DMS79 (cell line): ENCODE data around the gene TBC1D9.

Experiments used
- DNase-seq: peaks from one replicate; lab custom pipeline; 2025; lab: John Stamatoyannopoulos, UW

The TBC1D9 gene

GRCh38 chr4:140691369-140691768, 64.8 kb downstream of the TBC1D9 start:
- no peak for DNase-seq

- no peak for DNase-seq
These were observed 66.1 kb downstream of the TBC1D9 start for GRCh38 chr4:140690093-140690492.

- no peak for DNase-seq
These were observed 66.6 kb downstream of the TBC1D9 start for GRCh38 chr4:140689623-140690022.

- DNase-seq, result no peak
These were observed 67.2 kb downstream of the TBC1D9 start for GRCh38 chr4:140688711-140689598.

DNA sequence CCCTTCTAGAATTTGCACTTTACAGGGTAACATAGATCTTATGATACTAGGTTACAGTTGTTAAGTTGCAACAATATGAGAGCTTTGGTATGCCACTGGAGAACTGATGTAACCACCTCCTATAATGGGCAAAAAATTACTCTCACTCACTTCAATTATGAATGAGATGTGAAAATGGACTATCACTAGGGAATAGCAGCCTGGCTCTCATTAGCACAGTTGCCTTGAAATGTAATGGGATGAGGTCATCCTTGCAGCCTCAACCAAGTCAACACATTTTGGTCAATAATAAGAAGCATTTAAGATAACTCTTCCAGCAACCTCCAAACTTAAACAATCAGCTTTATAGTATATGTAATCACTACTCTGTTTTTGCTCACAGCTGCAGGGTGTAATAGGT, 69.4 kb downstream of the TBC1D9 start:
- no peak for DNase-seq

DNA sequence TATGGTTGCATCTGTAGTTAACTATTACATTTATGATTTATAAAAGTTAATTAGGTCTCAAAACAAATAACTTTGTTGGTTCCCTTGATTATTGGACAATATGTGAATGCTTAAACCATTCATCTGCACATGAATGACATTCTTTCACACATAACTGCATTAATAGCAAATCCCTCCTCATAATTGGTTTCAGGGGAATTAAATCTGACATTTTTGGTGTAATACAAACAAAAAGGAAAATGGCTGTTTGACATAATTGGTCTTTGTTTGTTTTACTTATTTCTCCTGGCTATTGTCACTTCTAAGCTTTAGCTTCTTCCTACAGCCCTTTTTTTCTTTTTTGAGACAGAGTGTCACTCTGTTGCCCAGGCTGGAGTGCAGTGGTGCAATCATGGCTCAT, 71.9 kb downstream of the TBC1D9 start:
- no peak for DNase-seq

GRCh38 chr4:140681201-140681600, 75.0 kb downstream of the TBC1D9 start:
- no peak for DNase-seq

DNA sequence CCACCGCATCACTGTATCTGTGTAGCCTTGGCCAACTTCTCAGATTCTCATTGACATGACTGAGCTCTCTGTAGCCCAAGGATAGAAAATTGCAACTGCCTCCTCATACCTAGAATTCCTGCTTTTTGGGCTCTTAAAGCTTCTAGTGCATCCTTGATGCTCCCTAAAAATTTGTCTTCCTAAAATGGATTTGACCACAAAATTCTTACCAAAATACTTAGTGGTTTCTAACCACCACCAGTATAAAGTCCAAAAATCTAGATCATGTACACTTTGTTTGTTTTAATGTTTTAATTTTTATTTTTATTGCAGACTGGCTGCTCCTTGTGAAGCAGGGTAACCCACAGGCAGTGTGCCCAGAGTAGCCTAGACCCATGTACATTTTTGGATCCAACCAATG, 75.5 kb downstream of the TBC1D9 start:
- no peak for DNase-seq

- no peak for DNase-seq
These were observed 76.6 kb downstream of the TBC1D9 start for GRCh38 chr4:140679576-140679975.

DNA sequence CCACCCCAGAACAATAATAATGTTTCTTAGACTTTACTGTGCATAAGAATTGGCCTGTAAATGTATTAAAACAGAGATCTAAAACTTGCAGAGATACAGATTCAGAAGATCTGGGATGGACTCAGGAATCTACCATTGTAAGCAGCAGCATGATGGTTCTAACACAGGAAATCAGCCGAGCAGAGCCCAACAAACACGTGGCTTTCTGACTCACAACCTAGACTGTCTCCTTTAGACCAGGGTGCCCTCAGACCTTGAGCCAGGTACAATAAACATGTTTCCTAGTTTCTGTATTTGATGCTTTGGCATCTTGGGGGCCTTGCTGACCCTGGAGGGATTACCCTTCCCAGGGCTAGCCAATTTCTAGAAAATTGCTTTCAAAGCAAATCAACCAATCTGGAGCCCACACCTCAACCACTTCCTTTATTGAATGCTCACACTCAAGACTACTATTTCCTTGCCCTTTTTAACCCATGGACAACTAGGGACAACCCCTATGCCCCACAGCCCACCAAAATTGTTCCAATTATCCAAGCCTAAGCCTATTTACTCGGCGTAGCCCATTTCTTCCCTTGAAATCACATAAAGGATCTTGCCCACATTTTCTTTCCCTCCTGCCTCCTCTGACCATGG, 80.5 kb downstream of the TBC1D9 start:
- DNase-seq, result no peak

DNA sequence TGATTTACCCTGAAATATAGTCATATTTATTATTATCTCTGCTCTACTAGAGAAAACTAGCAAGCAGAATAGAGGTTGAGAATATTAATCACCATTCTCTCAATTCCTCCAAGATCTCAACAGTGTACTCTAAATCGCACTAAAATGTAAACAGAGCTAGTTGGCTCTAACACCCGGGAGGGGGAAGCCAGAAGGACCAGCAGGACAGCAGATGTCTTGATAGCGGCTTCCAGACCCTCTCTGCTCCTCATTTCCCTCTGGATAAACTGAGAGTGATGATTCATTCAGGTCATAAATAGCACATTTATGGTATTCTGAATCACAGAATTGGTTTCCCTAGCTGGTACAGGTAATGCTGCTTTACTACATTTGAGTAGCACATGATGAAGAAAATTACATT, 82.5 kb downstream of the TBC1D9 start:
- no peak for DNase-seq

DNA sequence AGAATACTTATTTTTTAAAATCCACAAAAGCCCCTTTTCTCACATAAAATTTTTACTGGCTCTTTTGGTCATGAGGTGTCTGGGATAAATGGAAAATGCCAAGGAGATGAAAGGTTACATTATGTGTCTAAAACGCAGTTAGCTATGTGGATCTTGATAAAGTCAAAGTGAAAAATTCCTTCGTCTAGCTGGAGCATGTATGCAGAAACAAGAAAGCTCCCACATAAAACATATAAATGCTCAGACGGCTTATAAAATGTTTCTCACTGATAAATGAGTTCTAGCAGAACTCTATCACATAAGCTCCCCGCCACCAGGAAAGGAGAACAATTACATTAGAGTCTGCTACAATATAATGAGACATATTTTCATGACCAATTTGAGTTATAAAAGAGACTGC, 83.8 kb downstream of the TBC1D9 start:
- no peak for DNase-seq

- DNase-seq, result no peak
These were observed 88.1 kb downstream of the TBC1D9 start for GRCh38 chr4:140668111-140668510.

- no peak for DNase-seq
These were observed 89.1 kb downstream of the TBC1D9 start for GRCh38 chr4:140666889-140667614.

DNA sequence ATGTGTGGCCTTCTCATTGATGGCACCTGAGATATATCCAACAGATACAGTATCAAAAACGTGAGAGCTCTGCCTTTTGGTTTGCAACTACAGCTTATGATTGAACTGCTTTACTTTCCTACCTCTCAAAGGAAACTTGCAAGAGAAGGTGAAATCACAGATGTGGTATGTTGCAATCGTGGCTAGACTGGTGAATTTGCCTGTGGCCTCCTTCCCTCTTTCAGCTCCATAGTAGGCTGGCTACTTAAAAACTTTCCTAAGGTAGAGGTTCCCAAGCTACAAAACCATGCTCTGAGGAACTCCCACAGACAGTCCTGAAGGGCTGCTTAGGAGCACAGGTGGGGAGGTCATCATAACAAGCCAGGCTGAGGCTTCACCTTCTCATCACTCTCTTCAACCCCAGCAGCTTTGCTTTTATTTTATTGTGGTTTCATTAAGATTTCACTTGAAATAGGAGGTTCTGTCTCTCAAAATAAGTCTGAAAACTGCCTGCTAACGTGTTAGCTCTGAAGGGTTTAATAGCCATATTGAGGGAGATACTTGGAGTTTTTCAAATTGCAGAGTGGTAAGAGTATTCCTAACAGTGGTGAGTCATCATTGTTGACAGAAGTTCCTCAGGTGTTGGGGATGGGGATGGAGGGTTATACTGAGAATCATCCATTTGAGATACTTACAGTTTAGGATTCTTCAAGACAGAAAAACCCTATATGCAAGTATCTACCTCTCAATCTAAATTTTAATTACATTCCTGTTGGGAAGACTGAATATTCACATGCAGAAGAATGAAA, 93.9 kb downstream of the TBC1D9 start:
- no peak for DNase-seq

DNA sequence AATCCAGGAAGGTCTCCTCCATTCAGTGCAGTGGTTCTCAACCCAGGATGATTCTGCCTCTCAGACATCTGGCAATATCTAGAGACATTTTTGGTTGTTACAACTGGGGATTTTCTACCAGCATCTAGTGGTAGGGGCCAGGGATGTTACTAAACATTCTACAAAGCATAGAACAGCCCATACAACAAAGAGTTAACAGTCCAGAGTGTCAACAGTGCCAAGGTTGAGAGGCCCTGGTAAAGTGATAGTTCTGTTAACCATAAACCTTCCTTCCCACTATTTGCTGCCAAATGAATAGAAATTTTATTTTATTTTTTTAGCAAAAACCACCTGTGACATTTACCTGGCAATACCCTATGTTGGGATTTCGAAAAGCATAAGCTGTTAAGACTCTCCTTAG, 94.6 kb downstream of the TBC1D9 start:
- DNase-seq, result no peak

DNA sequence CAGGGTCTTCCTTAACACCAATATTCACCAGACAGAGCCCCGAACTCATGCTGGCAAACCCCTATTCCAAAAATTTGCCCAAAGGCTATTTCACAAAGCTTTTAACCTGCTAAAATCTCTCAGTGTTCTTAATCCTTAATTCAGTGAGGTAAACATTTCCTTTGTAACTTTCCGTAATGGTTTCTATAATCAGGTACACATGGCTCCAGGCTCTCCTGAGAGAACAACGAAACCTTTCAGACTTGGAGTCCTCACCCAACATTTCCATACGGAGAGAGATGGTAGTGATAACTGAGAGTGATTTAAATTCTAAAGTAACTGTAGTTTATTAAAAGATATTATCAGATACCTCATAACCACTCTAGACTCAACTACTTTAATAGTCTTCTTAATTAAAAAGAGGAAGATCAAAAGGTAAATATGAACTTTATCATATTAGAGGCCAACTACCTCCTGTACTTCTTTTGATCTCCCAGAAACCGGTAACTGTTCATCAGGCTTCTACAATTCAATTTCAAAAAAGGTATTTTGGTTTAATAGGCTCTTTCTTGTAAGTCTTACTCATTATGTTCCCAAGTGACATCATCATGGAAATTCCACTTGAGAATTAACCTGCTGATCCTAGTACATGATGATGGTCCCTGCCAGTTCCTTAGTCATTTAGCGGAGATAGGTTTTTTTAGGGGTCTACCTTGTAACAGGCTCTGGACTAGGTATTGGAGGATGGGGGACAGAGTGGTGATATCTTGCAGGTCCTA, 96.1 kb downstream of the TBC1D9 start:
- no peak for DNase-seq

DNA sequence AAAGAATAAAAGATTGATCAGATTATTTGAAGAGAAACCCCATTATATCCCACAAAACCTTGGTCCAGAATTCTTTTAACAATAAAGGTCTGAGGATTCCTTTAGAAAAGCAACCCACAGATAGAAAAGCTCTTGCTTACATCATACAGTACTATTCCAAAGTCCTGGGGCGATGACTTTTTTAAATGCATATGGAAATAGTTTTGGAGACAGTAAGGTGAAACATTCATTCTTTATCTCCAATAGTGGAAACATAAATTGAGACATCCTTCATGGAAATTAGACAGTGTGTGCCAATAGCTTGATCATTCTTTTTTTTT, 101.7 kb downstream of the TBC1D9 start:
- DNase-seq, result no peak

GRCh38 chr4:140653718-140654494, 102.3 kb downstream of the TBC1D9 start:
- no peak for DNase-seq

GRCh38 chr4:140652601-140653000, 103.6 kb downstream of the TBC1D9 start:
- no peak for DNase-seq
